D721Med (cell line): ENCODE measurements around the gene ALG3.

Source experiments
- DNase-seq: peaks from one replicate; pipeline ENCODE4 v3.0.0; 2011; ENCODE audit warnings: low spot score; ENCODE audit not compliant: insufficient read length
- FAIRE-seq: peaks from 2 replicates; lab custom pipeline; 2011; peaks lifted over from hg19 to GRCh38; lab: Jason Lieb, UNC
- TF ChIP-seq, protein P1 (sequence below): IDR thresholded peaks from 2 replicates; pipeline ENCODE4 v1.5.1; 2012; ENCODE audit warnings: mild to moderate bottlenecking, control low read depth; ENCODE audit not compliant: insufficient read depth; ENCODE audit errors: missing control alignments

Gene ALG3

DNA sequence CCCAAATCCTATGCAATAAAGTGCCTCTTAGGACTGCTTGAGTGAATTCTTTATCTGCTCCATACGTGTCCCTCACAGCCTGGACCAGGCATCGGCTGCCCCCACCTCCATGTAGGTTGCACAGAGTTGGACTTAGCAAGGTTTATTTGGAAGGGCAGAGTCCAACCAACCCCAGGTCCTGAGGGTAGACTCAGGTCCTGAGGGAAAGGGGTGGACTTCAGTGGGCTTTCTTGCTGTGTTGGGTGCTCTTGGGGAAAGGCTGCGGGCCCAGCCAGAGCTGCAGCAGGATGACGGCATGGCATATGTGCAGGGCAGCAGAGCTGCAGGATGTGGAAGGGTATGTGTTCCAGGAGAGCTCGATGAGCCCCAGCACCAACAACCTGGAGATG is 6.5 kb downstream of the ALG3 start:
- DNase-seq (no peak), FAIRE-seq (no peak)
- TF ChIP-seq, protein P1, sequence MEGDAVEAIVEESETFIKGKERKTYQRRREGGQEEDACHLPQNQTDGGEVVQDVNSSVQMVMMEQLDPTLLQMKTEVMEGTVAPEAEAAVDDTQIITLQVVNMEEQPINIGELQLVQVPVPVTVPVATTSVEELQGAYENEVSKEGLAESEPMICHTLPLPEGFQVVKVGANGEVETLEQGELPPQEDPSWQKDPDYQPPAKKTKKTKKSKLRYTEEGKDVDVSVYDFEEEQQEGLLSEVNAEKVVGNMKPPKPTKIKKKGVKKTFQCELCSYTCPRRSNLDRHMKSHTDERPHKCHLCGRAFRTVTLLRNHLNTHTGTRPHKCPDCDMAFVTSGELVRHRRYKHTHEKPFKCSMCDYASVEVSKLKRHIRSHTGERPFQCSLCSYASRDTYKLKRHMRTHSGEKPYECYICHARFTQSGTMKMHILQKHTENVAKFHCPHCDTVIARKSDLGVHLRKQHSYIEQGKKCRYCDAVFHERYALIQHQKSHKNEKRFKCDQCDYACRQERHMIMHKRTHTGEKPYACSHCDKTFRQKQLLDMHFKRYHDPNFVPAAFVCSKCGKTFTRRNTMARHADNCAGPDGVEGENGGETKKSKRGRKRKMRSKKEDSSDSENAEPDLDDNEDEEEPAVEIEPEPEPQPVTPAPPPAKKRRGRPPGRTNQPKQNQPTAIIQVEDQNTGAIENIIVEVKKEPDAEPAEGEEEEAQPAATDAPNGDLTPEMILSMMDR = no peak

DNA sequence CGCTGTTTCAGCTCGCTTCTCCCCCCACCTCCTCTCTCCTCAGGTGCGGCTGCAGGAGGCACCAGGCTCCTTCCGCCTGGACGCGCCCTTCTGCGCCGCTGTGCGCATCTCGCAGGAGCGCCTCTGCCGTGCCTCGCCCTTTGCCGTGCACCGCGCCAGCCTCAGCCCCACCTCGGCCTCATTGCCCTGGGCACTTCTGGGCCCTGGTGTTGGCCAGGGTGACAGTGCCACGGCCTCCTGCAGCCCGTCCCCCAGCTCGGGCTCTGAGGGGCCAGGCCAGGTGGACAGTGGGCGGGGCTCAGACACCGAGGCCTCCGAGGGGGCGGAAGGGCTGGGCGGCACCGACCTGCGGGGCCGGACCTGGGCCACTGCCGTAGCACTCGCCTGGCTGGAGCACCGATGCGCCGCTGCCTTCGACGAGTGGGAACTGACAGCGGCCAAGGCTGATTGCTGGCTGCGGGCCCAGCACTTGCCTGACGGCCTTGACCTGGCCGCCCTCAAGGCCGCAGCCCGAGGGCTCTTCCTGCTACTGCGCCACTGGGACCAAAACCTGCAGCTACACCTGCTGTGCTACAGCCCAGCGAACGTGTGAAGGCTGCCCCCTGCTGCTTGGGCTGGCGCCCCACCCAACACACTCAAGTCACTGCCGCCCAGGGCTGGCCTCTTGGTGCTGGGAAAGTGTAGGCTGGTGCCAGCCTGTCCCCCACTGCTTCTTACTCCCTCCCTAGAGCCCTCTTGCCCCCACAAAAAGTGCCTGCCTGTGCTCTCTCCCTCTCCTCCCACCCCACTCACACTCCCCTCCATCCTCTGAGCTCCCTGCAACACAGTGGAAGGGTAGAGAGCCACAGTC is 7.1 kb downstream of the ALG3 start:
- TF ChIP-seq, protein P1 = peak; percentile 15
- FAIRE-seq (no peak), DNase-seq (no peak)

DNA sequence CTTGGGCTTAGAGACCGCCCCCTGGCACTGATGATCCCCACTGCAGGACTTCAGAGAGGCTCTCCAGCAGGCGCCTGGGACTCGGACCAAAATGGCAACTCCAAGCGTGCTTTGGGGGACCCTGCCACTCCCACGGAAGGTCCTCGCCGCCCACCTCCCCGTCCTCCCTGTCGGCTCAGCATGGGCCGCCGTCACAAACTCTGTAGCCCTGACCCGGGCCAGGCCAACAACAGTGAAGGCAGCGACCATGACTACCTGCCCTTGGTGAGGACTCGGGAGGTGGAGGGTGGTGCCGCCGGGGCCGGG is 7.7 kb downstream of the ALG3 start:
- DNase-seq = no peak
- no peak for FAIRE-seq
- TF ChIP-seq, protein P1 = no peak

DNA sequence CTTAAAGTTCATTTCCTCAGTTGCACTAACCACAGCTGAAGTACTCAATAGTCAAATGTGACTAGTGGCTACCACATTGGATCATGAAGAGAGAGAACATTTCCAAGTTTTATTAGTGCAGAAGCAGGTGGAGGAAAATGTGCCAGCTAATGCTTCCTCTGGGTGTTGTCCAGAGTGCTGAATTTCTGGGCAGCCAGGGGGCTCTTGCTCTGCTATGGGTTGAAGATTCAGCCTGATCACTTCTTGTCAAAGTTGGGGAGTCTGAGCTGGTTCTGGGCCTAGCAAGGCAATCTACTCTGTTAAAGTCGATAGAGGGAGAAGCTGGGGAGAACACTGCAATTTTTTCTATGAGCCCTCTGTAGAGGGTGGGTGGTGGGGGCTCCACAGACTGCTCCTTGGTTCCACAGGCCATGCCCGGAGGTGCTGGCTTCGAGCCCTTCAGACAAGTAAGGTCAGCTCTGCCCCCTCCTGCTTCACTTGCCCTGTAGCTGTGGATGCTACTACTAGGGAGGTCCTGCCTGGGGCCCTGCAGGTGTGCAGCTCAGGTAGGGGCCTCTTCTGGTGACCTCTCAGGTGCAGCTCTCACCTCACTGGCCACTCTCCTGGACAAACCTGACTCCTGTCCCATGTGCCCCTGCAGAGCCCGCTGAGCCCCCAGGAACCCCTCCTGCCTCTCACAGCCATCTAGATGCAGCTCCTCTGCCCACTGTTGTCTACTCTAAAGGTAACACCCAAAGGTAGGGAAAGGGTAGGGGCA is 8.2 kb downstream of the ALG3 start:
- TF ChIP-seq, protein P1 = no peak
- FAIRE-seq = no peak
- DNase-seq = peak; percentile 8

DNA sequence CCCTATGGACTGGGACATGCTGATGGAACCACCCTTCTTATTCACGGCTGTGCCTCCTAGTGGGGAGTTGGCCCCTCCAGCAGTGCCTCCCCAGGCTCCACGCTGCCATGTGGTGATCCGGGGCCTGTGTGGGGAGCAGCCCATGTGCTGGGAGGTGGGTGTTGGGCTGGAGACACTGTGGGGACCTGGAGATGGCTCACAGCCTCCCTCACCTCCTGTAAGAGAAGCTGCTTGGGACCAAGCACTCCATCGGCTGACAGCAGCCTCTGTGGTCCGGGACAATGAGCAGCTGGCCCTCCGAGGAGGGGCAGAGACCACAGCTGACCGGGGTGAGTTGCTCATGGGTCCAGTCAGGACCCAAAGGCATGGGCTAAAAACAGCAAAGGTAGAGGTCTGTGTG is 9.1 kb downstream of the ALG3 start:
- FAIRE-seq = no peak
- TF ChIP-seq, protein P1 = no peak
- peak; percentile 10 for DNase-seq

DNA sequence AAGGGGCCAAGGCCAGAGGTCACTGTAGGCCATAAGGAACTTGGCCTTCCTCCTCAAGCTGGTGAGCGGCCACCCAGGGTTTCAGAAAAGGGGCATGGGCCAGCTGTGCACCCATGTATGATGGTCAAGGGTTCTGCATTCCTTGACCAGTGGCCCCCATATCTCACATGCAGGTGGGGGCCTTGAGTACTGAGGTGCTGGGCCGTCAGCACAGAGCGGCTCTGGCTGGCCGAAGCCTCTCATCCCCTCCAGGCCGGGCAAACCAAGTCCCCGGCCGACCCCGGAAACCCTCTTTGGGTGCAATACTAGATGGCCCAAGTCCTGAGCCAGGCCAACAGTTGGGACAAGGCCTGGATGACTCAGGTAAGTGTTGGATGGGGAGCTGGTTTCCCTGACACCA is 9.5 kb downstream of the ALG3 start:
- TF ChIP-seq, protein P1 = no peak
- DNase-seq (no peak), FAIRE-seq (no peak)

DNA sequence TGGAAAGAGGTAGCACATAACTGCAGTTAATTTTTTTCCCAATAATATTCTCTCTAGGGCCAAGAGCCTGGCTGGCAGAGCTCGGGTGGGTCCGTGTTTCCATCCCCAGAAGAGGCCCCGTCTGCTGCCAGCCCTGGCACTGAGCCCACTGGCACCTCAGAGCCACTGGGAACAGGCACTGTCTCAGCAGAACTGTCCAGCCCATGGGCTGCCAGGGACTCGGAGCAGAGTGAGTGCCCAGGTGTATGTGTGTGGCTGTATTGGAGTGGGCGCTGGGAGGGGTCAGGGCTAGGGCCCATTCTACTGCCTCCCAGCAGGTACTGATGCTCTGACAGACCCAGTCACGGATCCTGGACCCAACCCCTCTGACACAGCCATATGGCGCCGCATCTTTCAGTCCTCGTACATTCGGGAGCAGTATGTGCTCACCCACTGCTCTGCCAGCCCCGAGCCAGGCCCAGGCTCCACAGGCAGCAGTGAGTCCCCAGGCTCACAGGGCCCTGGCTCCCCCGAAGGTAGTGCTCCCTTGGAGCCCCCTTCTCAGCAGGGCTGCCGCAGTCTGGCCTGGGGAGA is 10.4 kb downstream of the ALG3 start:
- FAIRE-seq = no peak
- TF ChIP-seq, protein P1 = no peak
- DNase-seq = peak; percentile 14
